SH-SY5Y (cell line): ENCODE measurements around the gene TMEM18.

Experiments
- GATA2 ChIP-seq: IDR thresholded peaks from 2 replicates; pipeline ENCODE4 v1.6.1; 2011; ENCODE audit warnings: mild to moderate bottlenecking, low read depth, low read length
- GATA3 ChIP-seq: IDR thresholded peaks from 2 replicates; pipeline ENCODE4 v1.6.1; 2011; ENCODE audit warnings: low read depth, mild to moderate bottlenecking, low read length, moderate library complexity

DNA sequence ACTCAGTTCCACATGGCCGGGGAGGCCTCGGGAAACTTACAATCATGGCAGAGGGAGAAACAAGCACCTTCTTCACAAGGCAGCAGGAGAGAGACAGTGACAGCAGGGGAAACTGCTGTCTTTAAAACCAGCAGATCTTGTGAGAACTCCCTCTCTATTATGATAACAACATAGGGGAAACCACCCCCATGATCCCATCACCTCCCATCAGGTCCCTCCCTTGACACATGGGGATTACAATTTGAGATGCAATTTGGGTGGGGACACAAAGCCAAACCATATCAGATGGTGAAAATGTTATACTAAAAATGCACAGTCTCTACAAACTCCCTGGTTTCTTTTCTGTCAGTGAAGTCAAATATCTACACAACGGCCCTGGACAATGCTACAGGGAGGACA, 9.2 kb downstream of the TMEM18 start:
- no peak for TF ChIP-seq GATA2
- TF ChIP-seq GATA3, result no peak
